Activated CD4-positive, CD25-positive, alpha-beta regulatory T cell treated with anti-CD3 and anti-CD28 coated beads, Interleukin-2, amount 50 U/mL, for 16 hours (primary cell): ENCODE measurements around the gene DNAL4.
"Not testable (repeated sequence)": the region's sequence is repeated elsewhere in the genome, so short reads cannot be mapped to it uniquely, and the experiment has no call there.

Source experiments
- DNase-seq: peaks from one replicate; pipeline ENCODE4 v3.0.0-alpha.2; 2020; ENCODE audit warnings: low read depth, low spot score

The DNAL4 gene

GRCh38 chr22:38827510-38827909 is 33.6 kb upstream of the DNAL4 start:
- DNase-seq, result no peak

GRCh38 chr22:38826801-38827200 is 32.9 kb upstream of the DNAL4 start:
- DNase-seq, result no peak

GRCh38 chr22:38826386-38826785 is 32.4 kb upstream of the DNAL4 start:
- DNase-seq, result no peak

- DNase-seq, result no peak
Observed at GRCh38 chr22:38824585-38824984, 30.6 kb upstream of the DNAL4 start.

GRCh38 chr22:38823637-38824036 is 29.7 kb upstream of the DNAL4 start:
- no peak for DNase-seq

- DNase-seq, result no peak
Observed at GRCh38 chr22:38823076-38823475, 29.1 kb upstream of the DNAL4 start.

- no peak for DNase-seq
Observed at GRCh38 chr22:38820020-38820419, 26.1 kb upstream of the DNAL4 start.

- DNase-seq, result no peak
Observed at GRCh38 chr22:38819387-38819940, 25.5 kb upstream of the DNAL4 start.

- no peak for DNase-seq
Observed at GRCh38 chr22:38817196-38817595, 23.3 kb upstream of the DNAL4 start.

GRCh38 chr22:38815842-38816241 is 21.9 kb upstream of the DNAL4 start:
- no peak for DNase-seq

- no peak for DNase-seq
Observed at GRCh38 chr22:38811241-38811640, 17.3 kb upstream of the DNAL4 start.

GRCh38 chr22:38805041-38805593 is 11.2 kb upstream of the DNAL4 start:
- DNase-seq, result not testable (repeated sequence)

GRCh38 chr22:38802671-38803121 is 8.8 kb upstream of the DNAL4 start:
- no peak for DNase-seq

- no peak for DNase-seq
Observed at GRCh38 chr22:38799265-38800002, 5.5 kb upstream of the DNAL4 start.

GRCh38 chr22:38798496-38798895 is 4.6 kb upstream of the DNAL4 start:
- DNase-seq, result no peak

GRCh38 chr22:38796262-38796957 is 2.5 kb upstream of the DNAL4 start:
- no peak for DNase-seq

- no peak for DNase-seq
Observed at GRCh38 chr22:38795569-38795968, 1.6 kb upstream of the DNAL4 start.

- DNase-seq, result no peak
Observed at GRCh38 chr22:38793317-38793716, 626 bp downstream of the DNAL4 start.

- no peak for DNase-seq
Observed at GRCh38 chr22:38792833-38793232, 1.1 kb downstream of the DNAL4 start.

GRCh38 chr22:38789606-38790005 is 4.3 kb downstream of the DNAL4 start:
- no peak for DNase-seq

- DNase-seq, result no peak
Observed at GRCh38 chr22:38788846-38789245, 5.1 kb downstream of the DNAL4 start.

GRCh38 chr22:38788021-38788816 is 5.7 kb downstream of the DNAL4 start:
- no peak for DNase-seq
